ENCODE measurements around the gene NXN. TPM values are rescaled to one million over a fixed set of nuclear protein-coding genes. Genes with fewer than 3 reads are reported as not detected.
"Not testable (repeated sequence)": the region's sequence is repeated elsewhere in the genome, so short reads cannot be mapped to it uniquely, and the experiment has no call there.

Gene NXN
- total RNA-seq, 2 donors from 2014 or later: 2.6 to 16.3 TPM

GRCh38 chr17:791829-792228 is 187.7 kb downstream of the NXN start:
- TF ChIP-seq CTCF (IDR thresholded peaks at IDR 0.05): no peak
- no peaks in the 10 kb centered on the region for H3K27me3 ChIP-seq
- no peak overlapping the region for H3K9ac ChIP-seq (ENCODE audit: low read depth in 2 of 2, low read length in 2 of 2)
- H3K27ac ChIP-seq: no peak overlapping the region
- H3K4me1 ChIP-seq: no peaks in the 10 kb centered on the region
- no peak overlapping the region for H3K4me3 ChIP-seq
- H3K36me3 ChIP-seq: peaks cover 8% of the 10 kb centered on the region
- intact Hi-C loops (cut with DNase I): no loop called here
- no peak for DNase-seq
- H3K9me3 ChIP-seq: no peaks in the 10 kb centered on the region

- DNase-seq; H3K36me3 ChIP-seq; H3K4me3 ChIP-seq; H3K27ac ChIP-seq; H3K27me3 ChIP-seq; H3K4me1 ChIP-seq; intact Hi-C loops (cut with DNase I); H3K9ac ChIP-seq (ENCODE audit: low read depth in 2 of 2, low read length in 2 of 2); H3K9me3 ChIP-seq: not testable (repeated sequence)
Observed at GRCh38 chr17:790874-791247, 188.7 kb downstream of the NXN start.

GRCh38 chr17:789931-790873 is 189.4 kb downstream of the NXN start:
- H3K4me3 ChIP-seq; H3K4me1 ChIP-seq; H3K27me3 ChIP-seq; H3K9me3 ChIP-seq; DNase-seq; H3K36me3 ChIP-seq; H3K9ac ChIP-seq (ENCODE audit: low read depth in 2 of 2, low read length in 2 of 2); intact Hi-C loops (cut with DNase I); H3K27ac ChIP-seq: not testable (repeated sequence)

- DNase-seq: no peak
- Histone ChIP-seq H3K27ac (no peak overlapping the region), H3K9me3 (no peaks in the 10 kb centered on the region), H3K4me3 (no peak overlapping the region), H3K36me3 (peaks cover 8% of the 10 kb centered on the region), H3K27me3 (no peaks in the 10 kb centered on the region), H3K9ac (ENCODE audit: low read depth in 2 of 2, low read length in 2 of 2) (no peak overlapping the region), H3K4me1 (no peaks in the 10 kb centered on the region)
- intact Hi-C loops (cut with DNase I): no loop called here
- no peak for TF ChIP-seq CTCF (IDR thresholded peaks at IDR 0.05)
Observed at GRCh38 chr17:789160-789840, 190.3 kb downstream of the NXN start.

- DNase-seq: no peak
- Histone ChIP-seq H3K9me3 (no peaks in the 10 kb centered on the region), H3K36me3 (peaks cover 8% of the 10 kb centered on the region), H3K9ac (ENCODE audit: low read depth in 2 of 2, low read length in 2 of 2) (no peak overlapping the region), H3K4me3 (no peak overlapping the region), H3K27ac (no peak overlapping the region), H3K27me3 (no peaks in the 10 kb centered on the region), H3K4me1 (no peaks in the 10 kb centered on the region)
- TF ChIP-seq CTCF (IDR thresholded peaks at IDR 0.05): no peak
- intact Hi-C loops (cut with DNase I): no loop called here
Observed at GRCh38 chr17:788551-788950, 191.0 kb downstream of the NXN start.

- Histone ChIP-seq H3K4me1 (peaks cover 6% of the 10 kb centered on the region), H3K4me3 (no peak overlapping the region), H3K9ac (ENCODE audit: low read depth in 2 of 2, low read length in 2 of 2) (no peak overlapping the region), H3K36me3 (peaks cover 8% of the 10 kb centered on the region), H3K27me3 (no peaks in the 10 kb centered on the region), H3K9me3 (no peaks in the 10 kb centered on the region), H3K27ac (no peak overlapping the region)
- TF ChIP-seq CTCF (IDR thresholded peaks at IDR 0.05): no peak
- DNase-seq: no peak
- intact Hi-C loops (cut with DNase I): no loop called here
Observed at GRCh38 chr17:787641-788221, 191.8 kb downstream of the NXN start.

- H3K36me3 ChIP-seq; DNase-seq; H3K27me3 ChIP-seq; H3K9ac ChIP-seq (ENCODE audit: low read depth in 2 of 2, low read length in 2 of 2); H3K4me3 ChIP-seq; H3K4me1 ChIP-seq; intact Hi-C loops (cut with DNase I); H3K9me3 ChIP-seq; H3K27ac ChIP-seq: not testable (repeated sequence)
Observed at GRCh38 chr17:785901-786300, 193.7 kb downstream of the NXN start.
